HG03025 (cell line): ENCODE measurements around the gene PPFIBP1.
"Not testable (repeated sequence)": the region's sequence is repeated elsewhere in the genome, so short reads cannot be mapped to it uniquely, and the experiment has no call there.

Experiments
- ATAC-seq: cut with Tn5 transposase; IDR thresholded peaks from one replicate; pipeline ENCODE4 v1.9.1; 2021; ENCODE audit warnings: mild to moderate bottlenecking, moderate library complexity; ENCODE audit not compliant: unreplicated experiment, low FRiP score

The PPFIBP1 gene

GRCh38 chr12:27583057-27583797 is 59.2 kb downstream of the PPFIBP1 start:
- ATAC-seq: no peak

GRCh38 chr12:27583981-27584380 is 60.0 kb downstream of the PPFIBP1 start:
- ATAC-seq: no peak

- ATAC-seq: no peak
Observed at GRCh38 chr12:27585739-27586265, 61.8 kb downstream of the PPFIBP1 start.

GRCh38 chr12:27588075-27588730 is 64.2 kb downstream of the PPFIBP1 start:
- not testable (repeated sequence) for ATAC-seq

- no peak for ATAC-seq
Observed at GRCh38 chr12:27588776-27589175, 64.8 kb downstream of the PPFIBP1 start.

GRCh38 chr12:27589419-27589818 is 65.4 kb downstream of the PPFIBP1 start:
- ATAC-seq: no peak

GRCh38 chr12:27591698-27592097 is 67.7 kb downstream of the PPFIBP1 start:
- ATAC-seq: not testable (repeated sequence)

GRCh38 chr12:27592548-27592947 is 68.5 kb downstream of the PPFIBP1 start:
- no peak for ATAC-seq

- no peak for ATAC-seq
Observed at GRCh38 chr12:27593266-27593665, 69.3 kb downstream of the PPFIBP1 start.

- no peak for ATAC-seq
Observed at GRCh38 chr12:27595231-27595642, 71.2 kb downstream of the PPFIBP1 start.

GRCh38 chr12:27598866-27599265 is 74.9 kb downstream of the PPFIBP1 start:
- ATAC-seq: not testable (repeated sequence)

- ATAC-seq: not testable (repeated sequence)
Observed at GRCh38 chr12:27601056-27601828, 77.2 kb downstream of the PPFIBP1 start.

GRCh38 chr12:27602516-27602915 is 78.5 kb downstream of the PPFIBP1 start:
- no peak for ATAC-seq

- no peak for ATAC-seq
Observed at GRCh38 chr12:27604431-27604830, 80.4 kb downstream of the PPFIBP1 start.

- no peak for ATAC-seq
Observed at GRCh38 chr12:27606986-27607385, 83.0 kb downstream of the PPFIBP1 start.

- no peak for ATAC-seq
Observed at GRCh38 chr12:27607591-27607990, 83.6 kb downstream of the PPFIBP1 start.

GRCh38 chr12:27608890-27609289 is 84.9 kb downstream of the PPFIBP1 start:
- ATAC-seq: no peak

- ATAC-seq: no peak
Observed at GRCh38 chr12:27610374-27610773, 86.4 kb downstream of the PPFIBP1 start.

- ATAC-seq: no peak
Observed at GRCh38 chr12:27614386-27614785, 90.4 kb downstream of the PPFIBP1 start.

GRCh38 chr12:27614866-27615265 is 90.9 kb downstream of the PPFIBP1 start:
- ATAC-seq: no peak

GRCh38 chr12:27615331-27615891 is 91.4 kb downstream of the PPFIBP1 start:
- no peak for ATAC-seq
